Mesendoderm (in vitro differentiated cells): Measurements from ENCODE around the gene CTAG1B.

Experiments
- DNase-seq: peaks from one replicate; pipeline ENCODE4 v3.0.0; 2013
- H2AK5ac ChIP-seq: 2 replicates; pipeline ENCODE4 v1.6.1; 2013; ENCODE audit warnings: low read length, inconsistent platforms
- H2BK120ac ChIP-seq: 2 replicates; pipeline ENCODE4 v1.6.1; 2013; ENCODE audit warnings: low read depth, mild to moderate bottlenecking, low read length, moderate library complexity, mixed read lengths
- H2BK15ac ChIP-seq: replicated peaks from 2 replicates; pipeline ENCODE4 v1.6.1; 2013; ENCODE audit warnings: low read depth, mild to moderate bottlenecking, moderate library complexity
- H2BK5ac ChIP-seq: 2 replicates; pipeline ENCODE4 v1.6.1; 2013; ENCODE audit warnings: low read length, inconsistent platforms
- H3K18ac ChIP-seq: 2 replicates; pipeline ENCODE4 v1.6.1; 2013; ENCODE audit warnings: mild to moderate bottlenecking, low read length, mixed read lengths
- H3K23ac ChIP-seq: one replicate; pipeline ENCODE4 v1.6.1; 2013; ENCODE audit warnings: low read length
- H3K27ac ChIP-seq: 2 replicates; pipeline ENCODE4 v1.5.1; 2013; ENCODE audit warnings: low read depth, mild to moderate bottlenecking, inconsistent platforms, low read length, moderate library complexity
- H3K27me3 ChIP-seq: 2 replicates; pipeline ENCODE4 v1.6.1; 2013; ENCODE audit warnings: low read length, control low read depth, mild to moderate bottlenecking, inconsistent platforms; ENCODE audit not compliant: insufficient read depth, poor library complexity
- H3K36me3 ChIP-seq: 2 replicates; pipeline ENCODE4 v1.6.1; 2013; ENCODE audit warnings: low read length, inconsistent platforms; ENCODE audit not compliant: control insufficient read depth, insufficient read depth
- H3K4ac ChIP-seq: one replicate; pipeline ENCODE4 v1.6.1; 2013; ENCODE audit warnings: low read depth, mild to moderate bottlenecking, low read length, moderate library complexity
- H3K4me1 ChIP-seq: 2 replicates; pipeline ENCODE4 v1.6.1; 2013; ENCODE audit warnings: low read depth, low read length, inconsistent platforms; ENCODE audit not compliant: control insufficient read depth
- H3K4me2 ChIP-seq: 2 replicates; pipeline ENCODE4 v1.6.1; 2013; ENCODE audit warnings: low read length
- H3K4me3 ChIP-seq: 2 replicates; pipeline ENCODE4 v1.5.1; 2013; ENCODE audit warnings: mild to moderate bottlenecking, low read length
- H3K56ac ChIP-seq: one replicate; pipeline ENCODE4 v1.6.1; 2013; ENCODE audit warnings: low read length
- H3K79me1 ChIP-seq: 2 replicates; pipeline ENCODE4 v1.6.1; 2013; ENCODE audit warnings: low read length, inconsistent platforms
- H3K79me2 ChIP-seq: 2 replicates; pipeline ENCODE4 v1.6.1; 2013; ENCODE audit warnings: mild to moderate bottlenecking, low read length; ENCODE audit not compliant: control insufficient read depth, insufficient read depth
- H3K9ac ChIP-seq: 2 replicates; pipeline ENCODE4 v1.6.1; 2013; ENCODE audit warnings: low read length, inconsistent platforms
- H4K5ac ChIP-seq: one replicate; pipeline ENCODE4 v1.6.1; 2013; ENCODE audit warnings: low read length
- H4K8ac ChIP-seq: one replicate; pipeline ENCODE4 v1.6.1; 2013; ENCODE audit warnings: low read depth, mild to moderate bottlenecking, control low read depth, low read length, moderate library complexity
- WGBS: extraction: QIAGEN DNeasy Blood & Tissue Kit; methylation state at CpG from one replicate; pipeline ENCODE4 v1.1.7; 2013; ENCODE audit warnings: low lambda C conversion rate, missing lambda C conversion rate; ENCODE audit not compliant: insufficient coverage; ENCODE audit errors: extremely low coverage; 5-methylcytosine and 5-hydroxymethylcytosine counted together

Gene CTAG1B

DNA sequence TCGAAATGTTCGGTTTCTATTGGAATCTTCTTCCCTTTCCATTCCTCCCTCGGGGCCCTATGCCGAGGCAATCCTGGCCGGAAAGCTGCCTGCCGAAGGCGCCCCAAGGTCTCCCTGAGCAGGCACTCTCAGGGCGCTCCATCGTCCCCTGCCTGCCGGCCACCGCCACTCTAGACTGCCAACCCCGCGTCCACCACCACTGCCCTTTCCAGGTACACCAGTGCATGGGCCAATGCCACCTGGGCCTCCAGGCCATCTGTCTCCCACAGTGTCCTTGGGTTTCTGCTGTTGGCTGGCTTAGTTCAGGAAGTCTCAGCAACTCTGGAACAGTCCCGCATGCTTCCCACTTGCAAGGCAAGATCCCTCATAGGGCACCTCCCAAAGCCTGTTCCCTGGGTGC is 19.6 kb downstream of the CTAG1B start:
- no peak overlapping the region for H4K5ac ChIP-seq
- no peaks in the 10 kb centered on the region for H3K4me1 ChIP-seq
- no peaks in the 10 kb centered on the region for H3K79me1 ChIP-seq
- no peak overlapping the region for H3K4me3 ChIP-seq
- H3K56ac ChIP-seq, result no peak overlapping the region
- no peak overlapping the region for H4K8ac ChIP-seq
- no peaks in the 10 kb centered on the region for H3K27me3 ChIP-seq
- no peak overlapping the region for H3K4ac ChIP-seq
- H2BK5ac ChIP-seq, result no peak overlapping the region
- H2AK5ac ChIP-seq, result no peak overlapping the region
- H2BK15ac ChIP-seq, result no peak overlapping the region
- WGBS, result no CpG with 5 or more reads among the region's 14 CpGs
- no peak overlapping the region for H2BK120ac ChIP-seq
- no peak overlapping the region for H3K23ac ChIP-seq
- H3K27ac ChIP-seq, result no peak overlapping the region
- no peak overlapping the region for H3K18ac ChIP-seq
- no peaks in the 10 kb centered on the region for H3K79me2 ChIP-seq
- H3K9ac ChIP-seq, result no peak overlapping the region
- H3K36me3 ChIP-seq, result no peaks in the 10 kb centered on the region
- DNase-seq, result no peak
- H3K4me2 ChIP-seq, result no peak overlapping the region

DNA sequence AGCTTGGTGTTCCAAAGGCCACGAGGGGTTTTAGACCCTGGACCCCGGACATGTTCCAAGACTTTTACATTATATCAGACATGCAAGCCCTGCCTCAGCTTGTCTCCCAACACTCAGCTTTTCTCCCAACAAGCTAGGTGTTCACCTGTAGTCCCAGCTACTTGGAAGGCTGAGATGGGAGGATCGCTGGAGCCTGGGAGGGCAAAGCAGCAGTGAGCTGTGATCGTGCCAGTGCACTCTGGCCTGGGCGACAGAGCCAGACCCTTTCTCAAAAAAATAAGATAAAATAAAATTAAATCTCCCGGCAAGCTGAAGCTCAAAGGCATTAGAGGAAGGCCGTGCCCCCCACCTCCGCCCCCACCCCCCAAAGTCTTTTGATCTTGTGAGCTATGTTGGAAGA is 20.4 kb downstream of the CTAG1B start:
- no peak overlapping the region for H3K9ac ChIP-seq
- no peak overlapping the region for H3K27ac ChIP-seq
- no peak overlapping the region for H2BK5ac ChIP-seq
- no peak overlapping the region for H3K4me2 ChIP-seq
- H3K18ac ChIP-seq, result no peak overlapping the region
- no peak overlapping the region for H4K8ac ChIP-seq
- no peaks in the 10 kb centered on the region for H3K4me1 ChIP-seq
- no CpG with 5 or more reads among the region's 8 CpGs for WGBS
- no peak overlapping the region for H2BK15ac ChIP-seq
- no peaks in the 10 kb centered on the region for H3K79me2 ChIP-seq
- H4K5ac ChIP-seq, result no peak overlapping the region
- H2BK120ac ChIP-seq, result no peak overlapping the region
- no peak overlapping the region for H3K23ac ChIP-seq
- H3K56ac ChIP-seq, result no peak overlapping the region
- no peaks in the 10 kb centered on the region for H3K27me3 ChIP-seq
- no peak for DNase-seq
- H3K4me3 ChIP-seq, result no peak overlapping the region
- no peaks in the 10 kb centered on the region for H3K36me3 ChIP-seq
- no peak overlapping the region for H2AK5ac ChIP-seq
- H3K4ac ChIP-seq, result no peak overlapping the region
- no peaks in the 10 kb centered on the region for H3K79me1 ChIP-seq

GRCh38 chrX:154597221-154597620 is 21.9 kb downstream of the CTAG1B start:
- Histone ChIP-seq H3K27me3 (no peaks in the 10 kb centered on the region), H3K18ac (no peak overlapping the region), H3K79me1 (no peaks in the 10 kb centered on the region), H3K56ac (no peak overlapping the region), H3K4me2 (no peak overlapping the region), H3K9ac (no peak overlapping the region), H3K23ac (no peak overlapping the region), H4K5ac (no peak overlapping the region), H3K27ac (no peak overlapping the region), H2BK5ac (no peak overlapping the region), H2AK5ac (no peak overlapping the region), H2BK120ac (no peak overlapping the region), H3K36me3 (no peaks in the 10 kb centered on the region), H3K4me1 (no peaks in the 10 kb centered on the region), H4K8ac (no peak overlapping the region), H3K4me3 (no peak overlapping the region), H2BK15ac (no peak overlapping the region), H3K4ac (no peak overlapping the region), H3K79me2 (no peaks in the 10 kb centered on the region)
- WGBS, result no CpG with 5 or more reads among the region's 12 CpGs
- peak; percentile 5 for DNase-seq

DNA sequence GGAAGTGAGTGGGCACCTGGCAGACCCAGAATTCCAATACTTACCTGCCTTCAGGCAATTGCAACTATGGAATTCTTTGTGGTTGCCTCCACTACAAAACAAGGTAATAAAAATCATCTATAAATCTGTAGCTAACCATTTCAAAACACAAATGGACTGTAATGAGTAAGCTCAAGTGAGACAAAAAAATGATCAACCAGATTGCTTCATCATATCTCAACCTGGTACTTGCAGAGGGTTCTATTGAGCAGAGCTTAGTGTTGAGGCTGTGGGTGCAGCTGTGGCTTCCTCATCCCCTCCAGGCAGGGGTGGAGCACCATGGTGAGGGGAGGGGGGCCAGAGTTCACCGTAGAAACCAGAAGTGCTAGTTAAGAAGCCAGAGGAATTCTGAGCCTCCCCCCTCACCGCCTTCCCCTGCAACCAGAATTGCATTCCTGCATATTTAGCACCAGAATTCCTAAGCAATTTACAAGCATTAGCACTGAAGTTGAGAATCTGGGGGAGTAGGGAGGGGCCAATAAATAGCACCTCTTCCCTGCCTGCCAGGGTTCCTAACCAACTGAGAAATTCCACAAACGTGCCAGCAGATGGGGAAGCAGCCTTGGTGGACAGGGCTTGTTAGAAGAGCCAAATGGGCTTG is 22.7 kb downstream of the CTAG1B start:
- peak; percentile 98 for DNase-seq
- H2AK5ac ChIP-seq, result no peak overlapping the region

DNA sequence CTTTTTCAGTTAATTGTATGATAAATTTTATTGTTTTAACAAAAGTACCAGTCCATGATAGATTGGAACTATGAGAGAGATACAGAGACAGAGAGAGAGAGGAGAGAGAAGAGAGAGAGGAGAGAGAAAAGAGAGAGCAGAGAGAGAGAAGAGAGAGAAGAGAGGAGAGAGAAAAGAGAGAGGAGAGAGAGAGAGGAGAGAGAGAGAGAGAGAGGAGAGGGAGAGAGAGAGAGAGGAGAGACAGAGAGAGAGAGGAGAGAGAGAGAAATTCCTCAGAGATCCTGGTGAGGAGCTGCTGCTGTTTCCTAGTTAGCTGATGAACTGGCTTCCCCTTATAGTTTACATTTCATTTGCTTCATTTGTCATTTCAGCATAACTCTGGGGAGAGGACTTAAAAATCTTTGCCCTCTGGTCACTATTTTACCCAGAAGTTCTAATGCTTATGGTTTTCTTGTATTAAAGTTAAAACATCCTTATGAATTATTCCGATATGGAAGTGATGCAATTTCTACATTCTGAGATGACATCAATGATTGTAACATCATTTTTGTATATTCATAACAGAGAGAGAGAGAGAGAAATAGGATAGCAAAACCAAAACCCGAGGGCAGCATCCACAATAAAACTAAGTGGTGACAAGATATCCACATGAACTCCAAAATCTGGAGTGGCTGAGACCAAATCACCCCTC is 23.4 kb downstream of the CTAG1B start:
- Histone ChIP-seq H2BK120ac (no peak overlapping the region), H3K79me1 (no peaks in the 10 kb centered on the region), H3K4ac (no peak overlapping the region), H3K56ac (no peak overlapping the region), H3K79me2 (no peaks in the 10 kb centered on the region), H3K23ac (no peak overlapping the region), H3K4me3 (no peak overlapping the region), H4K8ac (no peak overlapping the region), H2BK5ac (no peak overlapping the region), H3K27ac (no peak overlapping the region), H3K4me1 (no peaks in the 10 kb centered on the region), H4K5ac (no peak overlapping the region), H2BK15ac (no peak overlapping the region), H3K36me3 (no peaks in the 10 kb centered on the region), H3K4me2 (no peak overlapping the region), H2AK5ac (no peak overlapping the region), H3K9ac (no peak overlapping the region), H3K27me3 (no peaks in the 10 kb centered on the region), H3K18ac (no peak overlapping the region)
- peak; percentile 2 for DNase-seq
- WGBS, result no CpG with 5 or more reads among the region's 2 CpGs

More for the DNA sequence above, 22.7 kb downstream of the CTAG1B start:
- H3K56ac ChIP-seq, result no peak overlapping the region
- no peaks in the 10 kb centered on the region for H3K4me1 ChIP-seq
- H3K79me2 ChIP-seq, result no peaks in the 10 kb centered on the region
- no peak overlapping the region for H4K5ac ChIP-seq
- H2BK5ac ChIP-seq, result no peak overlapping the region
- no peaks in the 10 kb centered on the region for H3K36me3 ChIP-seq
- no CpG with 5 or more reads among the region's 3 CpGs for WGBS
- H3K4me2 ChIP-seq, result no peak overlapping the region
- no peak overlapping the region for H3K9ac ChIP-seq
- no peak overlapping the region for H3K18ac ChIP-seq
- H3K4ac ChIP-seq, result no peak overlapping the region
- no peaks in the 10 kb centered on the region for H3K79me1 ChIP-seq
- H3K23ac ChIP-seq, result no peak overlapping the region
- H2BK15ac ChIP-seq, result no peak overlapping the region
- no peak overlapping the region for H4K8ac ChIP-seq
- no peak overlapping the region for H3K27ac ChIP-seq
- H3K4me3 ChIP-seq, result no peak overlapping the region
- H3K27me3 ChIP-seq, result no peaks in the 10 kb centered on the region
- H2BK120ac ChIP-seq, result no peak overlapping the region

GRCh38 chrX:154594491-154594890 is 24.6 kb downstream of the CTAG1B start:
- no peaks in the 10 kb centered on the region for H3K36me3 ChIP-seq
- no peak overlapping the region for H3K23ac ChIP-seq
- H3K79me1 ChIP-seq, result no peaks in the 10 kb centered on the region
- H3K4me1 ChIP-seq, result no peaks in the 10 kb centered on the region
- no peak overlapping the region for H2BK5ac ChIP-seq
- no peak overlapping the region for H2AK5ac ChIP-seq
- H3K4me3 ChIP-seq, result no peak overlapping the region
- no peak overlapping the region for H4K8ac ChIP-seq
- no peak overlapping the region for H3K18ac ChIP-seq
- H3K27me3 ChIP-seq, result no peaks in the 10 kb centered on the region
- H3K79me2 ChIP-seq, result no peaks in the 10 kb centered on the region
- H3K4me2 ChIP-seq, result no peak overlapping the region
- no peak for DNase-seq
- WGBS, result no CpG with 5 or more reads among the region's 4 CpGs
- no peak overlapping the region for H2BK15ac ChIP-seq
- H2BK120ac ChIP-seq, result no peak overlapping the region
- no peak overlapping the region for H3K27ac ChIP-seq
- no peak overlapping the region for H4K5ac ChIP-seq
- no peak overlapping the region for H3K56ac ChIP-seq
- H3K9ac ChIP-seq, result no peak overlapping the region
- no peak overlapping the region for H3K4ac ChIP-seq
